ENCODE measurements around the gene OGFRL1.

Gene OGFRL1

GRCh38 chr6:71268735-71269437 is 19.7 kb upstream of the OGFRL1 start:
- Histone ChIP-seq H2AFZ (no peak overlapping the region), H3K4me3 (ENCODE audit: low read depth, low read length) (no peak overlapping the region), H3K36me3 (ENCODE audit: control insufficient read depth, insufficient read depth, low read length) (no peaks in the 10 kb centered on the region), H3K79me2 (no peaks in the 10 kb centered on the region), H3K27me3 (ENCODE audit: control insufficient read depth, insufficient read depth, low read length) (no peaks in the 10 kb centered on the region), H3K4me1 (no peaks in the 10 kb centered on the region), H3K27ac (no peak overlapping the region), H3K4me2 (ENCODE audit: low read length) (no peak overlapping the region), H3K9ac (no peak overlapping the region), H3K9me3 (ENCODE audit: control insufficient read depth, low read length) (no peaks in the 10 kb centered on the region)
- TF ChIP-seq CTCF (IDR thresholded peaks at IDR 0.05), result no peak

- H3K9me3 ChIP-seq (ENCODE audit: control insufficient read depth, low read length), result no peaks in the 10 kb centered on the region
- H3K9ac ChIP-seq, result no peak overlapping the region
- no peaks in the 10 kb centered on the region for H3K27me3 ChIP-seq (ENCODE audit: control insufficient read depth, insufficient read depth, low read length)
- H3K36me3 ChIP-seq (ENCODE audit: control insufficient read depth, insufficient read depth, low read length), result no peaks in the 10 kb centered on the region
- H3K27ac ChIP-seq, result no peak overlapping the region
- no peaks in the 10 kb centered on the region for H3K79me2 ChIP-seq
- H2AFZ ChIP-seq, result no peak overlapping the region
- H3K4me2 ChIP-seq (ENCODE audit: low read length), result no peak overlapping the region
- TF ChIP-seq CTCF (IDR thresholded peaks at IDR 0.05), result no peak
- no peaks in the 10 kb centered on the region for H3K4me1 ChIP-seq
- no peak overlapping the region for H3K4me3 ChIP-seq (ENCODE audit: low read depth, low read length)
These were observed 10.5 kb upstream of the OGFRL1 start for GRCh38 chr6:71277926-71278600.

- no peaks in the 10 kb centered on the region for H3K4me1 ChIP-seq
These were observed 9.3 kb upstream of the OGFRL1 start for GRCh38 chr6:71279321-71279720.

GRCh38 chr6:71279740-71280139 is 8.9 kb upstream of the OGFRL1 start:
- Histone ChIP-seq H3K9me3 (ENCODE audit: control insufficient read depth, low read length) (no peaks in the 10 kb centered on the region), H2AFZ (no peak overlapping the region), H3K4me3 (ENCODE audit: low read depth, low read length) (no peak overlapping the region), H3K27ac (no peak overlapping the region), H3K4me2 (ENCODE audit: low read length) (no peak overlapping the region), H3K36me3 (ENCODE audit: control insufficient read depth, insufficient read depth, low read length) (no peaks in the 10 kb centered on the region), H3K27me3 (ENCODE audit: control insufficient read depth, insufficient read depth, low read length) (no peaks in the 10 kb centered on the region), H3K9ac (no peak overlapping the region), H3K79me2 (no peaks in the 10 kb centered on the region), H3K4me1 (no peaks in the 10 kb centered on the region)
- no peak for TF ChIP-seq CTCF (IDR thresholded peaks at IDR 0.05)

More at GRCh38 chr6:71279321-71279720, 9.3 kb upstream of the OGFRL1 start:
- no peaks in the 10 kb centered on the region for H3K9me3 ChIP-seq (ENCODE audit: control insufficient read depth, low read length)
- no peak overlapping the region for H3K9ac ChIP-seq
- no peak overlapping the region for H2AFZ ChIP-seq
- no peak overlapping the region for H3K27ac ChIP-seq
- H3K27me3 ChIP-seq (ENCODE audit: control insufficient read depth, insufficient read depth, low read length), result no peaks in the 10 kb centered on the region
- no peak overlapping the region for H3K4me3 ChIP-seq (ENCODE audit: low read depth, low read length)
- no peak for TF ChIP-seq CTCF (IDR thresholded peaks at IDR 0.05)
- no peak overlapping the region for H3K4me2 ChIP-seq (ENCODE audit: low read length)
- H3K79me2 ChIP-seq, result no peaks in the 10 kb centered on the region
- no peaks in the 10 kb centered on the region for H3K36me3 ChIP-seq (ENCODE audit: control insufficient read depth, insufficient read depth, low read length)

Measured in parathyroid adenoma (tissue), 2 donors.